IMR-90 (cell line): ENCODE data around the gene GPX4. TPM values are rescaled to one million over a fixed set of nuclear protein-coding genes. Genes with fewer than 3 reads are reported as not detected.

Experiments used
- ATAC-seq: fragments of 200-7000 bp; cut with Tn5 transposase; 2 replicates; pipeline ENCODE4 v1.9.1; 2020; ENCODE audit warnings: low read depth, mild to moderate bottlenecking, moderate library complexity
- BruUV-seq: library from RNA; stranded (reverse); fragments of 400-500 nt; replicated peaks from 2 replicates; lab custom pipeline; 2021; lab: Mats Ljungman, UMichigan
- CTCF ChIA-PET: fragments of 300-600 bp; formaldehyde crosslinking; extraction: SDS; loops from one replicate; lab custom pipeline; 2021; ENCODE audit warnings: antibody characterized with exemption; lab: Yijun Ruan, JAX
- POLR2A ChIA-PET: fragments of 300-600 bp; sonication (Branson Sonifier 250); formaldehyde crosslinking; loops from one replicate; lab custom pipeline; 2022; ENCODE audit warnings: antibody characterized with exemption; ENCODE audit not compliant: unreplicated experiment; lab: Charles Lee
- DNase-seq: peaks from one replicate; pipeline ENCODE4 v3.0.0; 2013
- H2AFZ ChIP-seq: replicated peaks from 2 replicates; pipeline ENCODE3; 2013; ENCODE audit warnings: low read length, mild to moderate bottlenecking; ENCODE audit not compliant: poor library complexity
- H2AK5ac ChIP-seq: 2 replicates; pipeline ENCODE4 v1.6.1; 2013; ENCODE audit warnings: low read depth, low read length, inconsistent platforms
- H2AK9ac ChIP-seq: replicated peaks from 2 replicates; pipeline ENCODE3; 2013; ENCODE audit warnings: mild to moderate bottlenecking, low read depth, low read length, moderate library complexity; ENCODE audit not compliant: poor library complexity
- H2BK120ac ChIP-seq: 2 replicates; pipeline ENCODE4 v1.6.1; 2013; ENCODE audit warnings: low read depth, low read length, inconsistent platforms
- H2BK15ac ChIP-seq: 3 replicates; pipeline ENCODE4 v1.6.1; 2013; ENCODE audit warnings: low read depth, low read length, inconsistent platforms
- H2BK20ac ChIP-seq: 2 replicates; pipeline ENCODE4 v1.6.1; 2013; ENCODE audit warnings: low read depth, mild to moderate bottlenecking, inconsistent platforms, low read length, moderate library complexity
- H2BK5ac ChIP-seq: 2 replicates; pipeline ENCODE4 v1.6.1; 2013; ENCODE audit warnings: mild to moderate bottlenecking, low read depth, low read length, inconsistent platforms; ENCODE audit not compliant: poor library complexity, severe bottlenecking
- H3K14ac ChIP-seq: replicated peaks from 2 replicates; pipeline ENCODE4 v1.6.1; 2013; ENCODE audit warnings: low read depth, low read length, inconsistent platforms
- H3K18ac ChIP-seq: 2 replicates; pipeline ENCODE4 v1.6.1; 2013; ENCODE audit warnings: low read depth, low read length, control low read depth
- H3K23ac ChIP-seq: 2 replicates; pipeline ENCODE4 v1.6.1; 2013; ENCODE audit warnings: low read depth, low read length, inconsistent platforms
- H3K27ac ChIP-seq: 2 replicates; pipeline ENCODE4 v1.5.1; 2013; ENCODE audit warnings: mild to moderate bottlenecking, control low read depth, low read length; ENCODE audit not compliant: insufficient read depth
- H3K27me3 ChIP-seq: 2 replicates; pipeline ENCODE4 v1.6.1; 2013; ENCODE audit warnings: low read length; ENCODE audit not compliant: control insufficient read depth, insufficient read depth
- H3K36me3 ChIP-seq: 2 replicates; pipeline ENCODE4 v1.6.1; 2013; ENCODE audit warnings: low read length, mixed read lengths; ENCODE audit not compliant: control insufficient read depth, insufficient read depth
- H3K4ac ChIP-seq: 2 replicates; pipeline ENCODE4 v1.6.1; 2013; ENCODE audit warnings: low read depth, low read length, inconsistent platforms
- H3K4me1 ChIP-seq: 2 replicates; pipeline ENCODE4 v1.6.1; 2013; ENCODE audit warnings: low read length, mixed read lengths; ENCODE audit not compliant: control insufficient read depth, insufficient read depth
- H3K4me2 ChIP-seq: 2 replicates; pipeline ENCODE4 v1.6.1; 2013; ENCODE audit warnings: low read depth, mild to moderate bottlenecking, control low read depth, low read length, moderate library complexity
- H3K4me3 ChIP-seq: 2 replicates; pipeline ENCODE4 v1.5.1; 2013; ENCODE audit warnings: low read depth, mild to moderate bottlenecking, control low read depth, low read length, moderate library complexity; ENCODE audit not compliant: insufficient read depth
- H3K56ac ChIP-seq: 2 replicates; pipeline ENCODE4 v1.6.1; 2013; ENCODE audit warnings: low read length, inconsistent platforms; ENCODE audit not compliant: insufficient read depth; ENCODE audit errors: extremely low read depth
- H3K79me1 ChIP-seq, 2 experiments: 2 replicates each; pipeline ENCODE4 v1.6.1; 2013; ENCODE audit warnings: low read length in 2 of 2, inconsistent platforms in 1 of 2, low read depth in 1 of 2
- H3K9ac ChIP-seq: 2 replicates; pipeline ENCODE4 v1.6.1; 2013; ENCODE audit warnings: low read depth, low read length, control low read depth
- H3K9me1 ChIP-seq: 2 replicates; pipeline ENCODE4 v1.6.1; 2013; ENCODE audit warnings: low read length, inconsistent platforms; ENCODE audit not compliant: insufficient read depth
- H3K9me3 ChIP-seq: 2 replicates; pipeline ENCODE4 v1.6.1; 2013; ENCODE audit warnings: low read length; ENCODE audit not compliant: control insufficient read depth, insufficient read depth
- H4K20me1 ChIP-seq: 2 replicates; pipeline ENCODE4 v1.6.1; 2013; ENCODE audit warnings: low read length, inconsistent platforms; ENCODE audit not compliant: insufficient read depth
- H4K5ac ChIP-seq: 2 replicates; pipeline ENCODE4 v1.6.1; 2013; ENCODE audit warnings: mild to moderate bottlenecking, low read depth, low read length, control low read depth
- H4K8ac ChIP-seq, 2 experiments: 2 replicates each; pipeline ENCODE4 v1.6.1; 2013; ENCODE audit warnings: low read depth in 2 of 2, low read length in 2 of 2, control low read depth in 1 of 2, inconsistent platforms in 1 of 2
- H4K91ac ChIP-seq: 2 replicates; pipeline ENCODE4 v1.6.1; 2013; ENCODE audit warnings: low read depth, low read length, inconsistent platforms; ENCODE audit not compliant: insufficient read depth
- BHLHE40 ChIP-seq: fragments of 150-350 bp; IDR thresholded peaks from 2 replicates; pipeline ENCODE4 v1.6.1; 2016; ENCODE audit warnings: mild to moderate bottlenecking, low read depth, low read length
- FOS ChIP-seq: fragments of 150-350 bp; IDR thresholded peaks from 2 replicates; pipeline ENCODE4 v1.6.1; 2016; ENCODE audit warnings: low read depth, low read length
- MAFK ChIP-seq: IDR thresholded peaks from 2 replicates; pipeline ENCODE4 v1.6.1; 2012; ENCODE audit warnings: low read depth, low read length, improper control_type of control experiment
- MAZ ChIP-seq: IDR thresholded peaks from 2 replicates; pipeline ENCODE4 v1.6.1; 2012; ENCODE audit warnings: low read depth, mild to moderate bottlenecking, low read length, improper control_type of control experiment, moderate library complexity, borderline replicate concordance
- MXI1 ChIP-seq: IDR thresholded peaks from 2 replicates; pipeline ENCODE4 v1.6.1; 2012; ENCODE audit warnings: low read depth, mild to moderate bottlenecking, low read length, moderate library complexity, borderline replicate concordance
- RAD21 ChIP-seq: IDR thresholded peaks from 2 replicates; pipeline ENCODE4 v1.6.1; 2012; ENCODE audit warnings: low read length, improper control_type of control experiment
- RCOR1 ChIP-seq: IDR thresholded peaks from 2 replicates; pipeline ENCODE4 v1.6.1; 2012; ENCODE audit warnings: mild to moderate bottlenecking, low read length, improper control_type of control experiment; ENCODE audit not compliant: insufficient replicate concordance
- RFX5 ChIP-seq: IDR thresholded peaks from 2 replicates; pipeline ENCODE4 v1.8.0; 2012; ENCODE audit warnings: low read depth, mild to moderate bottlenecking, low read length, moderate library complexity
- SMC3 ChIP-seq: fragments of 150-350 bp; IDR thresholded peaks from 2 replicates; pipeline ENCODE4 v1.6.1; 2016; ENCODE audit warnings: low read depth, mild to moderate bottlenecking, antibody characterized with exemption, low read length, moderate library complexity
- WGBS, 2 experiments: methylation state at CpG; one replicate each; pipeline versions ENCODE4 v1.1.5 to v1.1.7; 2013; ENCODE audit warnings: missing lambda C conversion rate in 2 of 2; ENCODE audit not compliant: insufficient read length in 1 of 2; ENCODE audit errors: extremely low coverage in 2 of 2; 5-methylcytosine and 5-hydroxymethylcytosine counted together
- dilution Hi-C: fragments of 300-500 bp; cut with HindIII; formaldehyde crosslinking; loops from one replicate; pipeline ENCODE4 v1.14.3; 2018; ENCODE audit warnings: low sequenced_read_pairs; ENCODE audit not compliant: unreplicated experiment
- in situ Hi-C: fragments of 300-500 bp; cut with MboI; formaldehyde crosslinking; loops from 3 replicates; pipeline ENCODE4 v1.14.3; 2019; ENCODE audit warnings: low sequenced_read_pairs, inconsistent platforms, mixed read lengths
- intact Hi-C: fragments of 100-400 bp; cut with micrococcal nuclease; formaldehyde crosslinking; loops from 2 replicates; pipeline ENCODE4 v1.10.0; 2022
- polyA plus RNA-seq, 3 experiments: library from polyadenylated mRNA; depleted of rRNA; stranded (reverse); fragments of >200 nt; gene quantifications; 2 replicates each; pipeline ENCODE4 v1.2.3, GENCODE V29; 2012; ENCODE audit warnings: low replicate concordance in 1 of 3
- total RNA-seq: library from RNA; depleted of rRNA; stranded (reverse); fragments of >200 nt; gene quantifications from 2 replicates; pipeline ENCODE4 v1.2.3, GENCODE V29; 2012
- TF ChIP-seq, protein P1 (sequence below): fragments of 150-350 bp; IDR thresholded peaks from 2 replicates; pipeline ENCODE4 v1.6.1; 2017; ENCODE audit warnings: mild to moderate bottlenecking, antibody characterized with exemption, low read length, low read depth
- TF ChIP-seq, protein P2 (sequence below): conservative IDR thresholded peaks from 2 replicates; pipeline ENCODE4 v1.5.1; 2012; ENCODE audit warnings: mild to moderate bottlenecking, low read depth, low read length, improper control_type of control experiment

The GPX4 gene
- total and polyA plus RNA-seq, 2 of the 4 experiments (the other 2 are of a cell fraction), result 357 to 1,083 TPM

DNA sequence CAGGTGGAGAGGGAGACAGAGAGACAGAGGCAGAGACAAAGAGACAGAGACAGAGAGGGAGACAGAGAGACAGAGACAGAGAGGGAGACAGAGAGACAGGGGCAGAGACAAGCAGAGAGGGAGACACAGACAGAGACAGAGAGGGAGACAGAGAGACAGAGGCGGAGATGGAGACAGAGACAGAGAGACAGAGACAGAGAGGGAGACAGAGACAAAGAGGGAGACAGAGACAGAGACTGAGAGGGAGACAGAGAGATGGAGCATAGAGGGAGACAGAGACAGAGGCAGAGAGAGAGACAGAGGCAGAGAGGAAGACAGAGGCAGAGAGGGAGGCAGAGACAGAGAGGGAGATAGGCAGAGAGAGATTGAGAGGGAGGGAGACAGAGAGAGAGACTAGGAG is 40.9 kb downstream of the GPX4 start:
- H3K14ac ChIP-seq, result no peak overlapping the region
- H3K27me3 ChIP-seq, result no peaks in the 10 kb centered on the region
- ChIA-PET CTCF (no interaction called here), POLR2A (no interaction called here)
- no peak overlapping the region for H3K4ac ChIP-seq
- H3K9me1 ChIP-seq, result no peaks in the 10 kb centered on the region
- H2BK120ac ChIP-seq, result no peak overlapping the region
- no peak overlapping the region for H3K23ac ChIP-seq
- H3K36me3 ChIP-seq, result peaks cover 54% of the 10 kb centered on the region
- ATAC-seq, result no peak
- no peak overlapping the region for H3K56ac ChIP-seq
- no peak overlapping the region for H2AFZ ChIP-seq
- no peak overlapping the region for H2AK9ac ChIP-seq
- H2BK5ac ChIP-seq, result no peak overlapping the region
- H3K18ac ChIP-seq, result no peak overlapping the region
- intact Hi-C loops, result no loop called here
- no peak overlapping the region for H3K9ac ChIP-seq
- H4K91ac ChIP-seq, result no peak overlapping the region
- H2AK5ac ChIP-seq, result no peak overlapping the region
- no peak overlapping the region for H3K4me3 ChIP-seq
- dilution Hi-C loops, result no loop called here
- TF ChIP-seq RAD21 (no peak), RFX5 (no peak), BHLHE40 (no peak), SMC3 (no peak), MAFK (no peak), MAZ (no peak), FOS (no peak), RCOR1 (no peak), MXI1 (no peak)
- TF ChIP-seq, protein P1, sequence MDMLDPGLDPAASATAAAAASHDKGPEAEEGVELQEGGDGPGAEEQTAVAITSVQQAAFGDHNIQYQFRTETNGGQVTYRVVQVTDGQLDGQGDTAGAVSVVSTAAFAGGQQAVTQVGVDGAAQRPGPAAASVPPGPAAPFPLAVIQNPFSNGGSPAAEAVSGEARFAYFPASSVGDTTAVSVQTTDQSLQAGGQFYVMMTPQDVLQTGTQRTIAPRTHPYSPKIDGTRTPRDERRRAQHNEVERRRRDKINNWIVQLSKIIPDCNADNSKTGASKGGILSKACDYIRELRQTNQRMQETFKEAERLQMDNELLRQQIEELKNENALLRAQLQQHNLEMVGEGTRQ, result no peak
- TF ChIP-seq, protein P2, sequence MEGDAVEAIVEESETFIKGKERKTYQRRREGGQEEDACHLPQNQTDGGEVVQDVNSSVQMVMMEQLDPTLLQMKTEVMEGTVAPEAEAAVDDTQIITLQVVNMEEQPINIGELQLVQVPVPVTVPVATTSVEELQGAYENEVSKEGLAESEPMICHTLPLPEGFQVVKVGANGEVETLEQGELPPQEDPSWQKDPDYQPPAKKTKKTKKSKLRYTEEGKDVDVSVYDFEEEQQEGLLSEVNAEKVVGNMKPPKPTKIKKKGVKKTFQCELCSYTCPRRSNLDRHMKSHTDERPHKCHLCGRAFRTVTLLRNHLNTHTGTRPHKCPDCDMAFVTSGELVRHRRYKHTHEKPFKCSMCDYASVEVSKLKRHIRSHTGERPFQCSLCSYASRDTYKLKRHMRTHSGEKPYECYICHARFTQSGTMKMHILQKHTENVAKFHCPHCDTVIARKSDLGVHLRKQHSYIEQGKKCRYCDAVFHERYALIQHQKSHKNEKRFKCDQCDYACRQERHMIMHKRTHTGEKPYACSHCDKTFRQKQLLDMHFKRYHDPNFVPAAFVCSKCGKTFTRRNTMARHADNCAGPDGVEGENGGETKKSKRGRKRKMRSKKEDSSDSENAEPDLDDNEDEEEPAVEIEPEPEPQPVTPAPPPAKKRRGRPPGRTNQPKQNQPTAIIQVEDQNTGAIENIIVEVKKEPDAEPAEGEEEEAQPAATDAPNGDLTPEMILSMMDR, result no peak
- no peaks in the 10 kb centered on the region for H3K9me3 ChIP-seq
- peaks cover 22% of the 10 kb centered on the region for H4K20me1 ChIP-seq
- 100% methylated on average over 1 of the region's 1 CpG; no CpG with 5 or more reads in 1 of the 2 experiments for WGBS, 2 experiments
- no peak overlapping the region for H2BK20ac ChIP-seq
- no peak overlapping the region for H3K27ac ChIP-seq
- in situ Hi-C loops, result no loop called here
- no peak for DNase-seq
- no peak overlapping the region for H2BK15ac ChIP-seq
- no peaks in the 10 kb centered on the region for H3K4me1 ChIP-seq
- H4K8ac ChIP-seq, result no peak overlapping the region
- H4K5ac ChIP-seq, result no peak overlapping the region
- H3K4me2 ChIP-seq, result no peak overlapping the region
- BruUV-seq, result no TSS peak
- H3K79me1 ChIP-seq, result peaks cover 20 to 39% of the 10 kb centered on the region in 2 experiments
